Activated CD4-positive, alpha-beta memory T cell treated with anti-CD3 and anti-CD28 coated beads, Interleukin-2, amount 10 ng/mL, durations not matched to agents 7 days and 5 days (primary cell): ENCODE data around the gene INPP4B. TPM values are rescaled to one million over a fixed set of nuclear protein-coding genes. Genes with fewer than 3 reads are reported as not detected.

Source experiments
- CTCF ChIA-PET: fragments of 350-600 bp; sonication (Branson Sonifier 250); formaldehyde crosslinking; loops from one replicate; lab custom pipeline; 2021; ENCODE audit warnings: antibody characterized with exemption, inconsistent platforms; lab: Charles Lee
- POLR2A ChIA-PET: fragments of 350-600 bp; sonication (Branson Sonifier 250); formaldehyde crosslinking; loops from one replicate; lab custom pipeline; 2021; ENCODE audit warnings: antibody characterized with exemption; lab: Charles Lee
- DNase-seq: peaks from one replicate; pipeline ENCODE4 v3.0.0-alpha.2; 2020
- H3K27ac Mint-ChIP-seq: one replicate; pipeline ENCODE4 v1.8.0; 2021; ENCODE audit warnings: mild to moderate bottlenecking, mixed read lengths
- H3K27me3 Mint-ChIP-seq: one replicate; pipeline ENCODE4 v1.8.0; 2021; ENCODE audit warnings: mixed read lengths
- H3K36me3 Mint-ChIP-seq: one replicate; pipeline ENCODE4 v1.8.0; 2021; ENCODE audit warnings: low read depth, mixed read lengths
- H3K4me1 Mint-ChIP-seq: one replicate; pipeline ENCODE4 v1.8.0; 2021; ENCODE audit warnings: mixed read lengths
- H3K4me3 Mint-ChIP-seq: one replicate; pipeline ENCODE4 v1.8.0; 2021; ENCODE audit warnings: mild to moderate bottlenecking, mixed read lengths
- H3K9me3 Mint-ChIP-seq: one replicate; pipeline ENCODE4 v1.8.0; 2021; ENCODE audit warnings: mixed read lengths
- total RNA-seq, 2 experiments: library from RNA; stranded (reverse); gene quantifications; one replicate each; pipeline ENCODE4 v1.2.3, GENCODE V29; 2021

INPP4B gene
- 10 to 100 TPM; 44.6 to 46.9 TPM for total RNA-seq

GRCh38 chr4:142846108-142846728 lies at the start of gene INPP4B:
TSS of gene INPP4B (minus strand) at chr4:142846301.
- POLR2A ChIA-PET = interaction anchor here (1.4 to 2.0 kb wide), 3 partner anchors 11 to 429 kb away, joined by 4 to 9 read pairs (median 6); no protein-coding TSS in a partner anchor
- H3K9me3 Mint-ChIP-seq = no peaks in the 10 kb centered on the region
- CTCF ChIA-PET = interaction anchor here (0.7 to 3.5 kb wide), 8 partner anchors 10 to 1540 kb away, joined by 3 to 14 read pairs (median 3); no protein-coding TSS in a partner anchor
- H3K36me3 Mint-ChIP-seq = no peaks in the 10 kb centered on the region
- H3K4me1 Mint-ChIP-seq = peaks cover 17% of the 10 kb centered on the region
- H3K27ac Mint-ChIP-seq = no peak within 1 kb of the TSS
- H3K4me3 Mint-ChIP-seq = peak within 1 kb of the TSS; percentile 80
- peak; percentile 61 for DNase-seq
- peaks cover 34% of the 10 kb centered on the region for H3K27me3 Mint-ChIP-seq

GRCh38 chr4:142893012-142893411 lies 46.9 kb upstream of the INPP4B start:
- H3K4me3 Mint-ChIP-seq = no peak overlapping the region
- H3K4me1 Mint-ChIP-seq = no peaks in the 10 kb centered on the region
- DNase-seq = no peak
- ChIA-PET POLR2A (no interaction called here), CTCF (no interaction called here)
- no peak overlapping the region for H3K27ac Mint-ChIP-seq
- no peaks in the 10 kb centered on the region for H3K36me3 Mint-ChIP-seq
- no peaks in the 10 kb centered on the region for H3K27me3 Mint-ChIP-seq
- H3K9me3 Mint-ChIP-seq = peaks cover 5% of the 10 kb centered on the region

GRCh38 chr4:142886566-142886965 lies 40.5 kb upstream of the INPP4B start:
- no peaks in the 10 kb centered on the region for H3K4me1 Mint-ChIP-seq
- CTCF ChIA-PET = no interaction called here
- H3K27me3 Mint-ChIP-seq = peaks cover 6% of the 10 kb centered on the region
- no peak for DNase-seq
- POLR2A ChIA-PET = no interaction called here
- H3K4me3 Mint-ChIP-seq = no peak overlapping the region
- no peaks in the 10 kb centered on the region for H3K9me3 Mint-ChIP-seq
- no peaks in the 10 kb centered on the region for H3K36me3 Mint-ChIP-seq
- no peak overlapping the region for H3K27ac Mint-ChIP-seq

GRCh38 chr4:142883040-142883832 lies 37.1 kb upstream of the INPP4B start:
- Mint-ChIP-seq H3K36me3 (no peaks in the 10 kb centered on the region), H3K27me3 (peaks cover 6% of the 10 kb centered on the region), H3K4me3 (no peak overlapping the region), H3K9me3 (no peaks in the 10 kb centered on the region), H3K4me1 (no peaks in the 10 kb centered on the region), H3K27ac (no peak overlapping the region)
- POLR2A ChIA-PET = no interaction called here
- no peak for DNase-seq
- CTCF ChIA-PET = no interaction called here

- no peak overlapping the region for H3K4me3 Mint-ChIP-seq
- DNase-seq = no peak
- ChIA-PET CTCF (no interaction called here), POLR2A (no interaction called here)
- no peaks in the 10 kb centered on the region for H3K9me3 Mint-ChIP-seq
- no peaks in the 10 kb centered on the region for H3K4me1 Mint-ChIP-seq
- no peak overlapping the region for H3K27ac Mint-ChIP-seq
- peaks cover 4% of the 10 kb centered on the region for H3K27me3 Mint-ChIP-seq
- H3K36me3 Mint-ChIP-seq = no peaks in the 10 kb centered on the region
Measured at GRCh38 chr4:142882159-142882558, 36.1 kb upstream of the INPP4B start.

- ChIA-PET POLR2A (no interaction called here), CTCF (no interaction called here)
- Mint-ChIP-seq H3K27ac (no peak overlapping the region), H3K4me3 (no peak overlapping the region), H3K36me3 (no peaks in the 10 kb centered on the region), H3K27me3 (peaks cover 3% of the 10 kb centered on the region), H3K9me3 (no peaks in the 10 kb centered on the region), H3K4me1 (no peaks in the 10 kb centered on the region)
- no peak for DNase-seq
Measured at GRCh38 chr4:142881331-142881730, 35.2 kb upstream of the INPP4B start.

- POLR2A ChIA-PET = no interaction called here
- Mint-ChIP-seq H3K27me3 (peaks cover 9% of the 10 kb centered on the region), H3K4me1 (no peaks in the 10 kb centered on the region), H3K27ac (no peak overlapping the region), H3K4me3 (no peak overlapping the region), H3K9me3 (peaks cover 4% of the 10 kb centered on the region), H3K36me3 (no peaks in the 10 kb centered on the region)
- no peak for DNase-seq
- CTCF ChIA-PET = no interaction called here
Measured at GRCh38 chr4:142875117-142875516, 29.0 kb upstream of the INPP4B start.

GRCh38 chr4:142874684-142875083 lies 28.6 kb upstream of the INPP4B start:
- H3K4me1 Mint-ChIP-seq = no peaks in the 10 kb centered on the region

GRCh38 chr4:142866685-142867084 lies 20.6 kb upstream of the INPP4B start:
- Mint-ChIP-seq H3K27ac (no peak overlapping the region), H3K4me3 (no peak overlapping the region), H3K4me1 (no peaks in the 10 kb centered on the region), H3K27me3 (peaks cover 20% of the 10 kb centered on the region), H3K9me3 (peaks cover 4% of the 10 kb centered on the region), H3K36me3 (no peaks in the 10 kb centered on the region)
- ChIA-PET POLR2A (no interaction called here), CTCF (no interaction called here)
- no peak for DNase-seq

More at GRCh38 chr4:142874684-142875083, 28.6 kb upstream of the INPP4B start:
- no peaks in the 10 kb centered on the region for H3K36me3 Mint-ChIP-seq
- POLR2A ChIA-PET = no interaction called here
- DNase-seq = no peak
- peaks cover 13% of the 10 kb centered on the region for H3K27me3 Mint-ChIP-seq
- CTCF ChIA-PET = no interaction called here
- H3K4me3 Mint-ChIP-seq = no peak overlapping the region
- H3K27ac Mint-ChIP-seq = no peak overlapping the region
- peaks cover 4% of the 10 kb centered on the region for H3K9me3 Mint-ChIP-seq

- DNase-seq = no peak
- no peaks in the 10 kb centered on the region for H3K4me1 Mint-ChIP-seq
- ChIA-PET CTCF (no interaction called here), POLR2A (no interaction called here)
- H3K27ac Mint-ChIP-seq = no peak overlapping the region
- H3K36me3 Mint-ChIP-seq = no peaks in the 10 kb centered on the region
- no peaks in the 10 kb centered on the region for H3K9me3 Mint-ChIP-seq
- no peak overlapping the region for H3K4me3 Mint-ChIP-seq
- peaks cover 8% of the 10 kb centered on the region for H3K27me3 Mint-ChIP-seq
Measured at GRCh38 chr4:142861351-142861750, 15.2 kb upstream of the INPP4B start.

GRCh38 chr4:142858965-142859364 lies 12.9 kb upstream of the INPP4B start:
- DNase-seq = no peak
- ChIA-PET POLR2A (no interaction called here), CTCF (no interaction called here)
- H3K4me1 Mint-ChIP-seq = no peaks in the 10 kb centered on the region
- H3K9me3 Mint-ChIP-seq = no peaks in the 10 kb centered on the region
- H3K27ac Mint-ChIP-seq = no peak overlapping the region
- no peak overlapping the region for H3K4me3 Mint-ChIP-seq
- peaks cover 15% of the 10 kb centered on the region for H3K27me3 Mint-ChIP-seq
- H3K36me3 Mint-ChIP-seq = no peaks in the 10 kb centered on the region

- H3K9me3 Mint-ChIP-seq = no peaks in the 10 kb centered on the region
- no peaks in the 10 kb centered on the region for H3K36me3 Mint-ChIP-seq
- no peak overlapping the region for H3K4me3 Mint-ChIP-seq
- peaks cover 15% of the 10 kb centered on the region for H3K27me3 Mint-ChIP-seq
- H3K4me1 Mint-ChIP-seq = no peaks in the 10 kb centered on the region
- no peak overlapping the region for H3K27ac Mint-ChIP-seq
- DNase-seq = no peak
- ChIA-PET CTCF (interaction anchor here (1.4 kb wide), 1 partner anchor 11 kb away, joined by 4 read pairs; no protein-coding TSS in a partner anchor), POLR2A (no interaction called here)
Measured at GRCh38 chr4:142858446-142858845, 12.3 kb upstream of the INPP4B start.

GRCh38 chr4:142856576-142856975 lies 10.5 kb upstream of the INPP4B start:
- no peaks in the 10 kb centered on the region for H3K4me1 Mint-ChIP-seq
- CTCF ChIA-PET = no interaction called here
- POLR2A ChIA-PET = no interaction called here
- no peak overlapping the region for H3K27ac Mint-ChIP-seq
- no peak overlapping the region for H3K4me3 Mint-ChIP-seq
- DNase-seq = no peak
- no peaks in the 10 kb centered on the region for H3K36me3 Mint-ChIP-seq
- peaks cover 15% of the 10 kb centered on the region for H3K27me3 Mint-ChIP-seq
- H3K9me3 Mint-ChIP-seq = no peaks in the 10 kb centered on the region
